Stimulated activated CD4-positive, alpha-beta T cell treated with anti-CD3 and anti-CD28 coated beads, TNF-alpha, amount 100 ng/mL, for 1 hour (primary cell): Measurements from ENCODE around the gene ACOT7.

Experiments used
- DNase-seq, 3 donors: peaks; one replicate each; pipeline ENCODE4 v3.0.0-alpha.2; 2020; ENCODE audit warnings: low read depth in 3 of 3, low spot score in 1 of 3

The ACOT7 gene

GRCh38 chr1:6292102-6292501, 101.5 kb downstream of the ACOT7 start:
- no peak for DNase-seq

GRCh38 chr1:6288665-6289064, 104.9 kb downstream of the ACOT7 start:
- no peak for DNase-seq

GRCh38 chr1:6288026-6288425, 105.5 kb downstream of the ACOT7 start:
- no peak for DNase-seq

DNA sequence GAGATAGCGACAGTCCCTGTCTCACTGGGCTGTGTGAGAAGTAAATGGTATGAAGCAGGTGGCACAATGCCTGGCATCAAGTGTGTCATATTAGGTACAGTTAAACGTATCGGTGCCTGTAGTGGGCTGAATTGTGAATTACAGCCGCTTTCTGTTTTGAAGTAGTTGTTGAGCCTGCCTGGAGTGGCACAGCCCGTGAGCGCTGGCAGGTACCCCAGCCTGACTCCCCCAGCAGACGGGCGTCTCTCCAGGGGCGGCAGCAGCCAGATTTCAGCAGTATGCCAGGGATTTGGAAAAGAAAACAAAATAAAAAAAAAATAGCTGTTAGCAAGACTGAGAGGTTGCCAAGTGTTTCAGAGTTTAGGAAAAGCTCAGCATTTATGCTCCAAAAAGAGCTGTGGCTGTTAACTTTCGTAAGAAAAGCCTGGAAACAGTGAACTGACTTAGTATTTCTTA, 106.1 kb downstream of the ACOT7 start:
- DNase-seq, result no peak

- DNase-seq, result no peak
Observed at GRCh38 chr1:6287029-6287428, 106.5 kb downstream of the ACOT7 start.

DNA sequence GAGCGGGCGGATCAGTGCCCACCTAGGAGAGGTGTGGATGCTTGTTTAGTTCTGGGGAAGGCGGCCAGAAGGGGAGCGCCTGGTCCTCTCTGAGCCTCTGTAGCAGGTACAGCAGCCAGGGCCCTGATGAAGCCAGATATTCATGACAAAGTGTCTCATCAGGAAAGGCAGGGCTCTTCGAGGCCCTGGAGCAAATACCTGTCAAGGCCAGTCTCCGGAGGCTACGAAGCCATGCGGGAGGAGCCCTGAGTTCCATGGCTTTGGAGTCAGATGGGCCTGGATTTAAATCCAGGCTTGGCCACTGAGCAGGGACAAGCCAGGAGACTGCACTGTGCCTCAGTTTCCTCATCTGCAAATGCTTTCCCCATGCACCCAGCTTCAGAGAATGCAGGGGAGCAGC, 107.3 kb downstream of the ACOT7 start:
- no peak for DNase-seq

- DNase-seq, result no peak
Observed at GRCh38 chr1:6285336-6285735, 108.2 kb downstream of the ACOT7 start.

- DNase-seq, result no peak
Observed at GRCh38 chr1:6282577-6283270, 110.8 kb downstream of the ACOT7 start.

- no peak for DNase-seq
Observed at GRCh38 chr1:6281511-6282402, 111.8 kb downstream of the ACOT7 start.

- DNase-seq, result no peak
Observed at GRCh38 chr1:6280761-6281451, 112.7 kb downstream of the ACOT7 start.

- DNase-seq, result no peak
Observed at GRCh38 chr1:6279613-6280383, 113.8 kb downstream of the ACOT7 start.

DNA sequence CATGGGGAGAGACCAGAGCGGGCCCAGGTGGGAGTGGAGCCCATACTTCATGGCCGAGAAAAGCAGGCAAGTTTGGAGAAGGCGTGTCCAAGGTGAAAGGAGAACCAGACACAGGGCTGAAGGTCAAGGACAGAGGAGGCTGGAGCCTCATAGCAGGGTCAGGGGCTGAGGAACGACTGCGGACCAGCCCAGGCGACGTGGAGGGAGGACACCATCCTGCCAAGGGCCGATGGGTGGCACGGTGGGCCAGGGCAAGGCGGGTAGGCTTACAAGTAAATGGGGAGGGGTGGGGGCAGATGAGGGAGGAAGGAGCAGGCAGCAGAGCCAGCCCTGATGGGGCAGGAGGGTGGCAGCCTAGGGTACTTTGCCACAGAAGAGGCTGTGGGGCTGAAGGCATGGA, 114.5 kb downstream of the ACOT7 start:
- no peak for DNase-seq

- DNase-seq, result no peak
Observed at GRCh38 chr1:6278263-6278662, 115.3 kb downstream of the ACOT7 start.

GRCh38 chr1:6276811-6277555, 116.6 kb downstream of the ACOT7 start:
- DNase-seq, result no peak

DNA sequence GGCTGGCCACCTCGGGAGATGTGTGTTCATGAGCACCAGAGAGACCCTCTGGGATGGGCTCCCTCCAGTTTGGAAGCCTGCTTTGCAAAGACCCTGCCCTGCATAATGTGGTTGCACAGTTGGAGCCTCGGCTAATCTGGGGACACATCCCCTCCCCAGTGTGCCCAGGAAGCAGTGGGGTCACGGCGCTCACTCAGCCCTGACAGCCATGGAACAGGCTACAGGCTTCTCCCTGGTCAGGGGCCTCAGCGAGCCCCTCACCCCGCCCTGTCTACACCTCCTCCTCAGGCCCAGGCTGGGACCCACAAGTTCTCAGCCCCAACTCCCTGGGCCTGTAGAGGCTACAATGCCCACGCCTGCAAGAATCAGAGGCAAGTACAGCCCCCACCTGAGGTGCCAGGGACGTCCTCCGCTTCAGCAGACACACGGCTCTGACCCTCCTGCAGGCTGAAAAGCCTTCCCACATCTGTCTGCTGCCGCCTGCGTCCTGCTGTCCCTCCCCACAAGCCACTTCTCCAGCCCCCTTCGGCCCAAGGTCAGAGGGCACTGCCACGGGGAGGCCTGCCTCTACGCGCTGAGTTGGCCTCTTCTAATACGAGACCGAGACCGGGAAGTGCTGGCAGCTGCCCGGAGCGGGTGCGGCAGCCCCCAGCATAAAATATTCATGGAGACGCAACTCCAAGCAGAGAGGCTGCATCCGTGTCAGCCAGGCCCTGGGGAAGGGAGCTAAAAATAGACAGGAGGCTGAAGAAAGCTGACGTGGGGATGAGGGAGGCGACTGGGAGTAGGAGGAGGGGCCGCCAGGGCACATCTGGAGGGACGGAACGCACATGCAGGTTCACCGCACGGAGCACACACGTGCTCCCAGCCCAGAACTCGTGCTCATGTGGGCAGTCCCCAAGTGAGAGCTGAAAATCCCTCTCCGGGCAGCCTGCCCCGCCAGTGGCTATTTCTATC, 117.5 kb downstream of the ACOT7 start:
- no peak for DNase-seq

DNA sequence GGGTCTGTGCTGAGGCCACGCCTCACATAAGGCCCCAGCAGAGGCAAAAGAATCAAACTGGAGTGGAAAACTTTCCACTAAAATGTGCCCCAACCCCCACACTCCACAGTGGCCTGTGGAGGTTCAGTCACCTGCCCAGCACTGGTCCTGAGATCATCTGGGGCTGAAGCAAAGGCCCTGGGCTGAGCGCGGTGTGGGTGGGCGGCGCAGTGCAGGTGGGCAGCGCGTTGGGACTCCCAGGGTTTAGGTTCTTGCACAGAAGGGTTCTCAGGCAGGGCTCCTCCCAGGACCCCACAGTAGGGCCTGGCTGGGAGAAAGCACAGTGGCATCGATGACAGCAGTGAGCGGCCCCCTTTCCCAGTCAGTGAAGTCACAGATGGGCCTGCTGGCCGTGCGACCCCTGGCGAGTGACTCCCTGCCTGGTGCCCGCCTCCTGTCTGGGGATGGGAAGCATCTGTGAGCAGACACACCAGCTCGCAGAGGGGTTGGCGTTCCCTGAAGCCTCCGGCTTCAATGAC, 118.9 kb downstream of the ACOT7 start:
- DNase-seq, result no peak

GRCh38 chr1:6274102-6274501, 119.5 kb downstream of the ACOT7 start:
- DNase-seq, result no peak

- no peak for DNase-seq
Observed at GRCh38 chr1:6273380-6273891, 120.1 kb downstream of the ACOT7 start.

DNA sequence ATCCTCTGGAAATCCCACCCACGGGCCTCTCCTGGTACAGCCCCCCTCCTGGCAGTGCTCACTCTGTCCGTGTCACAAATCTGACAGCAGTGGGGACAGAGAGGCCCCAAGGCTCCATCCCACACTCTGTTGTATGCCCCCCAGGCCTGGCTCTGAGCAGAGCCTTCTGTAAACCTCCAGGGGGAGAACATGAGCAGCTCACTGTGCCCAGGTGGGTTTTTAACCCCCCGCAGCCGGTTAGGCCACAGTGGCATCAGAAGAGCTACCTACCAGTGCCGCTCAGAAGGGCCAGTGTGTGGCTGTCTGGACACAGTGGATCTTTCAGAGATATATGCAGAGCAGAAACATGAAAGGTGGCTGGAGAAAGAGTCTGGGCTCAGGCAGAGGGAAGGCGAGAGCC, 120.7 kb downstream of the ACOT7 start:
- no peak for DNase-seq
